ENCODE measurements around the gene CXXC1.

CXXC1 gene

GRCh38 chr18:50285071-50285470, 2.4 kb downstream of the CXXC1 start:
- no peak for TF ChIP-seq CTCF (IDR thresholded peaks at IDR 0.05; ENCODE audit: low read depth, low read length)
- DNase-seq (ENCODE audit: extremely low read depth, low read depth): no peak

GRCh38 chr18:50284255-50284885, 3.1 kb downstream of the CXXC1 start:
- TF ChIP-seq CTCF (IDR thresholded peaks at IDR 0.05; ENCODE audit: low read depth, low read length): no peak
- DNase-seq (ENCODE audit: extremely low read depth, low read depth): no peak

GRCh38 chr18:50283469-50284209, 3.9 kb downstream of the CXXC1 start:
- no peak for TF ChIP-seq CTCF (IDR thresholded peaks at IDR 0.05; ENCODE audit: low read depth, low read length)
- no peak for DNase-seq (ENCODE audit: extremely low read depth, low read depth)

- DNase-seq (ENCODE audit: extremely low read depth, low read depth): no peak
- TF ChIP-seq CTCF (IDR thresholded peaks at IDR 0.05; ENCODE audit: low read depth, low read length): no peak
These were observed 4.8 kb downstream of the CXXC1 start for GRCh38 chr18:50282521-50283335.

GRCh38 chr18:50281972-50282520, 5.4 kb downstream of the CXXC1 start:
- TF ChIP-seq CTCF (IDR thresholded peaks at IDR 0.05; ENCODE audit: low read depth, low read length): no peak
- DNase-seq (ENCODE audit: extremely low read depth, low read depth): no peak

GRCh38 chr18:50281295-50281971, 6.1 kb downstream of the CXXC1 start, which contains the start of gene MBD1:
Gene MBD1, minus strand, starts transcription at chr18:50281523. Its CDS starts 1,531 bp downstream, at chr18:50279992.
- DNase-seq (ENCODE audit: extremely low read depth, low read depth): peak; percentile 97
- peak; percentile 6 for TF ChIP-seq CTCF (IDR thresholded peaks at IDR 0.05; ENCODE audit: low read depth, low read length)
